Amniotic epithelial cell (primary cell): ENCODE data around the gene TLK2.
A peak's percentile ranks its signal among the peaks of the same experiment; 100 is the strongest.
"Not testable (repeated sequence)": the region's sequence is repeated elsewhere in the genome, so short reads cannot be mapped to it uniquely, and the experiment has no call there.

Source experiments
- DNase-seq: peaks from one replicate; pipeline ENCODE4 v3.0.0-alpha.2; 2010; ENCODE audit warnings: low read depth

TLK2 gene

GRCh38 chr17:62603783-62604182 lies 125.2 kb downstream of the TLK2 start:
- DNase-seq = not testable (repeated sequence)

DNA sequence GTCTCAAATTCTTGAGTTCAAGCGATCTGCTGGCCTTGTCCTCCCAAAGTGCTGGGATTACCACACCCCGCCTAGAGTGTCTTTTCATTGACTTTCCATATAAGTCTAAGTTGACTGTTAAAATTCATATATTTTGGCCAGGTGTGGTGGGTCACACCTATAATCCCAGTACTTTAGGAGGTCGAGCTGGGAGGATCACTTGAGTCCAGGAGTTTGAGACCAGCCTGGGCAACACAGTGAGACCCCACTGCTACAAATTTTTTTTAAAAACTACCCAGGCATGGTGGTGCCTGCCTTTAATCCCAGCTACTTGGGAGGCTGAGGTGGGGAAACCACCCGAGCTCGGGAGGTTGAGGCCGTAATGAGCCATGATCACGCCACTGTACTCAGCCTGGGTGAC lies 127.0 kb downstream of the TLK2 start:
- no peak for DNase-seq

DNA sequence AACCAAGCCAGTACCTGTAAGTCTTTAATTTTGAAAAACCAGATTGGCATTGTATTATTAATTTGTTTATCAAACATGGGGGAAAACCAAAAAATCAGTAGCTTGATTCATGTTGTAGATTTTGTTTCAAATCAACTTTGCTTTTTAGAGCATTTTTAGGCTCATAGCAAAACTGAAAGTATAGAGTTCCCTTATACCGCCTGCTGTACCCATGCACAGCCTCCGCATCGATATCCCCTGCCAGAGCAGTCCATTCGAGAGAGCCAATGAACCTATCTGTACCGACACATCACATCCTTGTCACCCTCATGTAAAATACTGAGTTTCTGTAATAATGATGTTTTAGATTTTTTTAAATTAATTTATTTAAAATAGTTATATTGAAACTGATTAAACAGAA lies 132.7 kb downstream of the TLK2 start:
- DNase-seq = no peak

DNA sequence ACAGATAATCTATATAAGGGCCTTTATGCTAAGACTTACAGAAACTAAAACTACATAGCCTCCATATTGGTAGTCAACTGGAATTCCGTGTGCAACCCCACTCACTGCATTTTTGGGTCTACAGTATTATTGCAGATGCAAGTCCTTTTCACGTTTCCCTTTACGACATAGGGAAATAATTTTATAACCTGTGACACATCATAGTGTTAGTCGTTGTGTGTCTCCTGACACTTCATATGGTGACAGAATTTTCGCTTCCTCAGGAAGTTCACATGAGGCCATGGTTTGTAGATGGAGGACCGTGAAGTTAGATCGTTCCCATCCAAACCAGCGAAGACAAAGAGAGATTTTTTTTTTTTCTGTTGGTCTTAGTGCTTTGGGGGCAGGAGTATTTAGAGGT lies 133.1 kb downstream of the TLK2 start:
- no peak for DNase-seq

DNA sequence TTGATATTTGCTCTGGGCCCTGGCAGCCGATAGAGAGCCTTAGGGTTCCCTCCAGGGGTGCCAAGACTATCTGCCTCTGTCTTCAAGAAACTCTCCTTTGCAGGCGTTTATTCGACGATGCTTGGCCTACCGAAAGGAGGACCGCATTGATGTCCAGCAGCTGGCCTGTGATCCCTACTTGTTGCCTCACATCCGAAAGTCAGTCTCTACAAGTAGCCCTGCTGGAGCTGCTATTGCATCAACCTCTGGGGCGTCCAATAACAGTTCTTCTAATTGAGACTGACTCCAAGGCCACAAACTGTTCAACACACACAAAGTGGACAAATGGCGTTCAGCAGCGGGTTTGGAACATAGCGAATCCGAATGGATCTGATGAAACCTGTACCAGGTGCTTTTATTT lies 133.7 kb downstream of the TLK2 start:
- DNase-seq = not testable (repeated sequence)

DNA sequence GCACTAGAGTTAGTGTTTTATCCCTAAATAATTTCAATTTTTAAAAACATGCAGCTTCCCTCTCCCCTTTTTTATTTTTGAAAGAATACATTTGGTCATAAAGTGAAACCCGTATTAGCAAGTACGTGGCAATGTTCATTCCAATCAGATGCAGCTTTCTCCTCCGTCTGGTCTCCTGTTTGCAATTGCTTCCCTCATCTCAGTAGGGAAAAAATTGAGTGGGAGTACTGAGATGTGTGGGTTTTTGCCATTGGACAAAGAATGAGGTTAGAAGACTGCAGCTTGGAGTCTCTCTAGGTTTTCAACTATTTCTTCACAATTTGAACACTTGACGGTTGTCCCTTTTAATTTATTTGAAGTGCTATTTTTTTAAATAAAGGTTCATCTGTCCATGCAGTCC lies 134.5 kb downstream of the TLK2 start:
- peak; percentile 41 for DNase-seq

- DNase-seq = peak; percentile 84
Observed at GRCh38 chr17:62614142-62614541, 135.5 kb downstream of the TLK2 start.

DNA sequence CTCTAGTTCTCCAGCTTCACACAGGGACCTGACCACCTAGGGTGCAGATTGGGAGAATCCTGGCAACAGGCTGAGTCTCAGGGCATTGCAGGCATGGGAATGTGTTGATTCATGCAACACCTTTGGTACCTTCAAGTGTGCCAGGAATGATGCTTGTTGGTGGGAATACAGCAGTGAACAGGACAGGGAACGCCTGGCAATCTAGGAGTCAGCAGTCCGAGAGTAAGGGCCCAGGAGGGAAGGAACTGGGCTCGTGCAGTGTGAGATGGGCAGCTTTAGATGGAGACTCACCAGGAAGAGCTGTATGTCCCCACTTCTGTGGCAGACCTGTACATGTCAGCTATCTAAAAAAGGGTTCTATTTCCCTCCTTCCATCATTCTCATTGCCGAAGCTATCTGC lies 136.9 kb downstream of the TLK2 start:
- DNase-seq = no peak

GRCh38 chr17:62616993-62617893 lies 138.6 kb downstream of the TLK2 start:
- DNase-seq = no peak

DNA sequence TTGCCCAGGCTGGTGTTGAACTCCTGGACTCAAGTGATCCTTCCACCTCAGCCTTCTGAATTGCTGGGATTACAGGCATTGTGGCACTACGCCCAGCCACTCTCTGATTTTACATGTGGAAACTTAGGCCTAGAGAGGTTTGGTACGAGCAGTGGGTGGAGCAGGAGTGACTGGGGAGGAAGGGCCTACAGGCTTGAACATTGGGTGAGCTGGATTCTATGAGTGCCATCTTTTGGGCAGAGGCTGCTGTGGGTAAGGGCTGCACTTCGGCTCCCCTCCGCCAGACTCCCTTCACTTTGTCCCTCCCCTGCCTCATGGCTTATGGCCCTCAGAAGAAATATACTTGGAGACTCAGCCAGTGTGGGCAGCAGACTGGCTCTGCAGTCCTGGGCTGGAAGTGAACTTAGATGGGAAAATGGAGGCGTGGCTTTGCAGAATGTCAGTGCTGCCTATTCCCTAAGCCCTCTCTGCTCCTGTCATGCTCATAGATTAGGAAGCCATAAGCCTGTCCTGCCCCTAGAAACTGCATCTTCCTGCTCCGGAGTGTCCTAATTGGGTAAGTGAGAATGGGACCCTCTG lies 139.4 kb downstream of the TLK2 start:
- peak; percentile 45 for DNase-seq

GRCh38 chr17:62618647-62619416 lies 140.2 kb downstream of the TLK2 start:
- no peak for DNase-seq

- no peak for DNase-seq
Observed at GRCh38 chr17:62619417-62620155, 141.0 kb downstream of the TLK2 start.

- DNase-seq = no peak
Observed at GRCh38 chr17:62621223-62621622, 142.6 kb downstream of the TLK2 start.

DNA sequence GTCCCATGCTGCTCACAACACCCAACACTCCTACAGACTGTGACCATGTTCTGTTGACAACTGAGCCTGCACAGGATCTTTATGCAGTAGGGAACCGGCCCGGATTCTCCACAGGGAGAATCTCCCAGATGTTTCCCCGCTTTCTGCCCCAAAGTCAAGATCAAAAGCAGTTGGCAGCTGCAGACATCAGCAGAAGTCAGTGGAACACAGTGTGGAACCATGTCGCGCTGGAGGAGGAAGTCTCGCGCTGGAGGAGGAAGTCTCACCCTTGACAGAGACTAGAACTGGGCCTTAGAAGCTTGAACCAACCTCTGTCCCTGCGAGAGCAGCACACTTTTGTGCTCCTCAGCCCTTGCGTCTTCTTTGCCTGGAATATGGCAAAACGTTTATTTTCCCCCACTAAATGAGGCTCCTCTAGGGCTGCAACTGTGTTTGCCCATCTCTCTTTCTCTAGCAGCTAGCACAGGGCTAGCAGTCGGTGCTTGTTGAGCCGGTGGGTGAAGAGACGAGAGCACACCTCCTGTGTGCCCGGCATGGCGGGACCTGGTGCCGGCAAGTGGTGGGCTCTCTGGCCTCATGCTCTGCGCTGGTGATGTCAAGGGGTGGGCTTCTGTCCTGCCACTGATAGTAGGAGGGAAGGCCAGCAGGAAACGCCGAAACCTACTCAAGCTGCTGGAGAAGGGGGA lies 146.7 kb downstream of the TLK2 start:
- no peak for DNase-seq

DNA sequence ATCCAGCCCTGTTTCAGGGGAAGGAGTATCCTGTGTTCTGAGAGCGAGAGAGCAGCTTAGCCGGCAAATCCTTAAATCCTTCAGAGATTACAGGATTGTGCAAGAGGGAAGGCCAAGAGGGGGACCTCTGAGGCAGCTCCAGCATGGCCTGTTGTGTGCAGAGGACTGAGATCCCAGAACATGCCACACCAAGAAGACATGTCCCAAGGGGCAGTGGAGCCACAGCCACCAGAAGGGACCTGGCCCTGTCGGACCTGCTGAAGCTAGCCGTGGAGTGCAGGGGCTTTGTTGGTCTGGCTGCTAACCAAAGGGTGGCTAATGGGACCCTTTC lies 147.2 kb downstream of the TLK2 start:
- peak; percentile 90 for DNase-seq

GRCh38 chr17:62626719-62627218 lies 148.1 kb downstream of the TLK2 start:
- peak; percentile 93 for DNase-seq

DNA sequence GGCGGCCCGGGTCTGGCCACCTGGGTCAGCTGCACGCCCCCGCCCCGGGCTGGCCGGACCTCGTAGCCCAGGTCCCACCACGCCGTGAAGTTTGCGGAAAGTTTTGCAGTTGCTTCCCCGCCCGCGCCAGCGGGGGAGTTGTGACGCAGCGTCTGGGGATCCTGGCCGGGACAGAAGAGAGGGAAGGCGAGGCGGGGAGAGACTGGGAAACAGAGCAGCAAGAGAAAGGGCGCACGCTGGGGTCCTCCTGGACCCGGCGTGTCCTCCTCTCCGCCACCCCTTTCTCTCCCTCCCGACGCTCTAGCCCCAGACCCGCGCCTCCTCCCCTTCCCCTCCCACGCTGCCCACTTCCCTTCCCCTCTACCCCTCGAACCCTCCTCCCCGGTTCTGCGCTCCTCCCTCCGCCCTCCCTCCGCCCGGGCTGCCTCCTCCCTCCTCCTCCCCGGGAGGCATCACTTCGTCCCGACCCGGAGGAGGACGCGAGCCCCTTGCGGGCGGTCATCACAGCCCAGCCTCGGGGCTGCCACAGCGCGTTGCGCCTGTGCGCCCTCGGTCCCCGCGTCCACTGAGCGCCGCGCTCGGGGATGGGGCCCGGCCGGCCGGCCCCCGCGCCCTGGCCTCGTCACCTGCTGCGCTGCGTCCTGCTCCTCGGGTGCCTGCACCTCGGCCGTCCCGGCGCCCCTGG lies 148.7 kb downstream of the TLK2 start, which contains the start of gene MRC2:
Gene MRC2 (plus strand): TSS at position 452 of the 685 bp plus-strand sequence. CDS start 133 bp downstream, at position 585.
- DNase-seq = peak; percentile 83

GRCh38 chr17:62627904-62628633 lies 149.4 kb downstream of the TLK2 start:
- DNase-seq = peak; percentile 79

- peak; percentile 37 for DNase-seq
Observed at GRCh38 chr17:62628831-62629555, 150.4 kb downstream of the TLK2 start.
